Measurements from ENCODE around the gene S100A10. TPM values are rescaled to one million over a fixed set of nuclear protein-coding genes. Genes with fewer than 3 reads are reported as not detected.

Gene S100A10
- total RNA-seq, 1 experiment from 2014 or later: 1,694 TPM

DNA sequence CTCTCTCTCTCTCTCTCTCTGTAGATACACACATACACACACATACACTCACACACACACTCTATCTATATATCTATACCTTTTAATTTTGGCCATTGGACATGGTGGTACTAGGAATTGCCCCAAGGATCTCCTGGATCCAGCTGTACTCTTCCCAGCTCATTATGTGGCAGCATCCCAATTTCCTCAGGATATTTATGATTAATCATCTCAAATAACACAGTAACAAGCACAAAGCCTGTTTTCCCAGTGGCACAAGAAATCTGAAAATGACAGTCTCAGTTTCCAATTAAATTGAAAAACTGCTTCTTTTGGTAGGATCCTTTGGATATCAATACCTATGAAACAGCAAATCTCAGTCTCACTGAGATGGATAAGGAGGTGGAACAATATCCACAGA, 27.6 kb downstream of the S100A10 start:
- Mint-ChIP-seq H3K36me3 (ENCODE audit: insufficient read depth, unreplicated experiment) (no peaks in the 10 kb centered on the region), H3K27ac (ENCODE audit: low read depth, unreplicated experiment) (no peak overlapping the region), H3K4me3 (ENCODE audit: unreplicated experiment) (no peak overlapping the region), H3K27me3 (ENCODE audit: insufficient read depth, unreplicated experiment) (no peaks in the 10 kb centered on the region), H3K4me1 (ENCODE audit: insufficient read depth, unreplicated experiment) (peaks cover 25% of the 10 kb centered on the region), H3K9me3 (ENCODE audit: unreplicated experiment) (no peaks in the 10 kb centered on the region)
- DNase-seq (ENCODE audit: unreplicated experiment): no peak
- BruUV-seq (replicated peaks): no TSS peak
- POLR2A ChIA-PET: interaction anchor here (0.8 to 20.9 kb wide), 6 partner anchors 9 to 70 kb away, joined by 3 to 1089 read pairs (median 74); partner anchors contain the start of genes S100A10 and S100A11
- intact Hi-C loops (cut with micrococcal nuclease): no loop called here
- TF ChIP-seq, protein P1, sequence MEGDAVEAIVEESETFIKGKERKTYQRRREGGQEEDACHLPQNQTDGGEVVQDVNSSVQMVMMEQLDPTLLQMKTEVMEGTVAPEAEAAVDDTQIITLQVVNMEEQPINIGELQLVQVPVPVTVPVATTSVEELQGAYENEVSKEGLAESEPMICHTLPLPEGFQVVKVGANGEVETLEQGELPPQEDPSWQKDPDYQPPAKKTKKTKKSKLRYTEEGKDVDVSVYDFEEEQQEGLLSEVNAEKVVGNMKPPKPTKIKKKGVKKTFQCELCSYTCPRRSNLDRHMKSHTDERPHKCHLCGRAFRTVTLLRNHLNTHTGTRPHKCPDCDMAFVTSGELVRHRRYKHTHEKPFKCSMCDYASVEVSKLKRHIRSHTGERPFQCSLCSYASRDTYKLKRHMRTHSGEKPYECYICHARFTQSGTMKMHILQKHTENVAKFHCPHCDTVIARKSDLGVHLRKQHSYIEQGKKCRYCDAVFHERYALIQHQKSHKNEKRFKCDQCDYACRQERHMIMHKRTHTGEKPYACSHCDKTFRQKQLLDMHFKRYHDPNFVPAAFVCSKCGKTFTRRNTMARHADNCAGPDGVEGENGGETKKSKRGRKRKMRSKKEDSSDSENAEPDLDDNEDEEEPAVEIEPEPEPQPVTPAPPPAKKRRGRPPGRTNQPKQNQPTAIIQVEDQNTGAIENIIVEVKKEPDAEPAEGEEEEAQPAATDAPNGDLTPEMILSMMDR (IDR thresholded peaks at IDR 0.05; ENCODE audit: unreplicated experiment): no peak
- CTCF ChIA-PET: interaction anchor here (1.0 to 12.6 kb wide), 5 partner anchors 15 to 31 kb away, joined by 3 to 543 read pairs (median 7); partner anchors contain the start of gene S100A10

DNA sequence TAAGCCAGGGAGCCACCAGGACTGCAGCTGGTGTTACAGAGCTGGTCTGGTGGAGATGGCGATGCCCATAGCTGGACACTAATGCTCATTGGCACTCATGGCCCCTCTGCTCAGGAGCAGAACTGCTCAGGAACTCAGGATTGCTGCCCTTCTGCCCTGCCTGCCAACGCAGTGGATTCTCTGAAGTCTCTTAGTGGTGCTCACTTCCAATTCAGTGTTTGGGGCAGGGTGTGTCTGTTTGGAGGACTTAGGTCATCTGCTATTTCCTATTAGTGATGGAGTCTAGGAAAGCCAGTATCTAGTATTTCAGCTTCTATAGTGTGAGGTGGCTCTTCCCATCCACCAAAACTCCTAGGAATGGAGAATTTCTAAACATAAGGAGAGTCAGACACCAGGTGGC, 29.1 kb downstream of the S100A10 start:
- intact Hi-C loops (cut with micrococcal nuclease): no loop called here
- ChIA-PET POLR2A (interaction anchor here (1.8 to 20.9 kb wide), 5 partner anchors 19 to 37 kb away, joined by 5 to 1089 read pairs (median 87); partner anchors contain the start of gene S100A10), CTCF (interaction anchor here (0.6 to 12.6 kb wide), 10 partner anchors 13 to 1646 kb away, joined by 3 to 543 read pairs (median 4); partner anchors contain the start of gene S100A10)
- no TSS peak for BruUV-seq (replicated peaks)
- no peaks in the 10 kb centered on the region for H3K9me3 Mint-ChIP-seq (ENCODE audit: unreplicated experiment)
- no peaks in the 10 kb centered on the region for H3K36me3 Mint-ChIP-seq (ENCODE audit: insufficient read depth, unreplicated experiment)
- no peak overlapping the region for H3K4me3 Mint-ChIP-seq (ENCODE audit: unreplicated experiment)
- TF ChIP-seq, protein P1 (IDR thresholded peaks at IDR 0.05; ENCODE audit: unreplicated experiment): no peak
- no peak overlapping the region for H3K27ac Mint-ChIP-seq (ENCODE audit: low read depth, unreplicated experiment)
- no peak for DNase-seq (ENCODE audit: unreplicated experiment)
- H3K27me3 Mint-ChIP-seq (ENCODE audit: insufficient read depth, unreplicated experiment): no peaks in the 10 kb centered on the region
- peaks cover 13% of the 10 kb centered on the region for H3K4me1 Mint-ChIP-seq (ENCODE audit: insufficient read depth, unreplicated experiment)

DNA sequence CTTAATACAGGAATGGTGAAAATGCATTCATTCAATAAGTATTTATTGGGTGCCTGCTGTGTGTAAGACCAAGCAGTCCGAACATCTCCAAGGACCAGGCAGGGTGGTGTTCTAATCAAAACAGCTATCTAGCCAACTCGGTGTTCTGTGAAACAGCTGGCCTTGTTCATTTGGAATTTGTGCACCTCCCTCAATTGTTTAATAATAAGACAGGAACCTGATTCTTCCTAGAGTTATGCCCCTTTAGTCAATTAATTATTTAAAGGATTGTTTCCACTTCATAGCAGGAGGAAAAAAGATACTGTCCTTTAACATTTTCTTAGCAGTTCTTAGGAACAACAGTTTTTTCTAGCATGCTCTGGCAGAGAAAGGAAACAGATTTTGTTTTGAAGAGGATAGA, 30.4 kb downstream of the S100A10 start:
- BruUV-seq (replicated peaks): no TSS peak
- Mint-ChIP-seq H3K27ac (ENCODE audit: low read depth, unreplicated experiment) (no peak overlapping the region), H3K27me3 (ENCODE audit: insufficient read depth, unreplicated experiment) (no peaks in the 10 kb centered on the region), H3K9me3 (ENCODE audit: unreplicated experiment) (no peaks in the 10 kb centered on the region), H3K4me3 (ENCODE audit: unreplicated experiment) (no peak overlapping the region), H3K4me1 (ENCODE audit: insufficient read depth, unreplicated experiment) (peaks cover 6% of the 10 kb centered on the region), H3K36me3 (ENCODE audit: insufficient read depth, unreplicated experiment) (no peaks in the 10 kb centered on the region)
- intact Hi-C loops (cut with micrococcal nuclease): no loop called here
- POLR2A ChIA-PET: interaction anchor here (0.6 to 20.9 kb wide), 5 partner anchors 16 to 31 kb away, joined by 3 to 1089 read pairs (median 5); partner anchors contain the start of gene S100A10
- no peak for DNase-seq (ENCODE audit: unreplicated experiment)
- CTCF ChIA-PET: interaction anchor here (0.5 to 12.6 kb wide), 4 partner anchors 28 to 628 kb away, joined by 3 to 543 read pairs (median 60); partner anchors contain the start of gene S100A10
- TF ChIP-seq, protein P1 (IDR thresholded peaks at IDR 0.05; ENCODE audit: unreplicated experiment): no peak

DNA sequence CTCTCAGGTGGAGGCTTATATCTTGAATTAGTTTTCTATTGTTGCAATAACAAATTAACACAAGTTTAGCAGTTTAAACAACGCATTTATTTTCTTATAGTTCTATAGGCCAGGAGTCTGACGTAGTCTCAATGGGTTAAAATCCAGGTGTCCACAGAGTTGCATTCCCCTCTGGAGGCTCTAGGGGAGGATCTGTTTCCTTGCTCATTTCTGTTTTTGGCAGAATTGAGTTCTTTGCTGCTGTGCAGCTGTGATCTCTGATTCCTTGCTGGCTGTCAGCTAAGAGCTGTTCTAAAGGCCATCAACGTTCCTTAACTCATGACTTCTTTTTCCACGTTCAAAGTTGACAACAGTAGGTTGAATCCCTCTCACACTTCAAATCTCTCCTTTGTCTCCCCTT, 31.8 kb downstream of the S100A10 start:
- CTCF ChIA-PET: interaction anchor here (10.4 to 12.6 kb wide), 2 partner anchors 27 to 32 kb away, joined by 116 to 543 read pairs; partner anchors contain the start of gene S100A10
- H3K4me3 Mint-ChIP-seq (ENCODE audit: unreplicated experiment): no peak overlapping the region
- TF ChIP-seq, protein P1 (IDR thresholded peaks at IDR 0.05; ENCODE audit: unreplicated experiment): no peak
- no peaks in the 10 kb centered on the region for H3K9me3 Mint-ChIP-seq (ENCODE audit: unreplicated experiment)
- POLR2A ChIA-PET: no interaction called here
- H3K27me3 Mint-ChIP-seq (ENCODE audit: insufficient read depth, unreplicated experiment): no peaks in the 10 kb centered on the region
- intact Hi-C loops (cut with micrococcal nuclease): no loop called here
- DNase-seq (ENCODE audit: unreplicated experiment): no peak
- no peaks in the 10 kb centered on the region for H3K36me3 Mint-ChIP-seq (ENCODE audit: insufficient read depth, unreplicated experiment)
- no TSS peak for BruUV-seq (replicated peaks)
- no peak overlapping the region for H3K27ac Mint-ChIP-seq (ENCODE audit: low read depth, unreplicated experiment)
- H3K4me1 Mint-ChIP-seq (ENCODE audit: insufficient read depth, unreplicated experiment): peaks cover 6% of the 10 kb centered on the region

Measured in MCF 10A (cell line).